GM12873 (cell line): ENCODE measurements around the gene RNF186.

Source experiments
- CTCF ChIP-seq: IDR thresholded peaks from 2 replicates; pipeline ENCODE4 v1.5.1; 2012; ENCODE audit warnings: low read depth, mild to moderate bottlenecking, moderate library complexity, low read length, control low read depth; ENCODE audit not compliant: insufficient read depth; ENCODE audit errors: missing control alignments

RNF186 gene

GRCh38 chr1:19819701-19820100 lies 4.6 kb upstream of the RNF186 start:
- TF ChIP-seq CTCF: no peak

- no peak for TF ChIP-seq CTCF
Measured at GRCh38 chr1:19818324-19818723, 3.2 kb upstream of the RNF186 start.

- TF ChIP-seq CTCF: no peak
Measured at GRCh38 chr1:19817160-19817559, 2.1 kb upstream of the RNF186 start.

GRCh38 chr1:19815801-19816736 lies 986 bp upstream of the RNF186 start:
- no peak for TF ChIP-seq CTCF

- no peak for TF ChIP-seq CTCF
Measured at GRCh38 chr1:19814244-19814661, 830 bp downstream of the RNF186 start.

GRCh38 chr1:19813643-19813960 lies 1.5 kb downstream of the RNF186 start:
- no peak for TF ChIP-seq CTCF

GRCh38 chr1:19812875-19813642 lies 2.0 kb downstream of the RNF186 start:
- TF ChIP-seq CTCF: no peak
